ENCODE measurements around the gene SKI.

Gene SKI

DNA sequence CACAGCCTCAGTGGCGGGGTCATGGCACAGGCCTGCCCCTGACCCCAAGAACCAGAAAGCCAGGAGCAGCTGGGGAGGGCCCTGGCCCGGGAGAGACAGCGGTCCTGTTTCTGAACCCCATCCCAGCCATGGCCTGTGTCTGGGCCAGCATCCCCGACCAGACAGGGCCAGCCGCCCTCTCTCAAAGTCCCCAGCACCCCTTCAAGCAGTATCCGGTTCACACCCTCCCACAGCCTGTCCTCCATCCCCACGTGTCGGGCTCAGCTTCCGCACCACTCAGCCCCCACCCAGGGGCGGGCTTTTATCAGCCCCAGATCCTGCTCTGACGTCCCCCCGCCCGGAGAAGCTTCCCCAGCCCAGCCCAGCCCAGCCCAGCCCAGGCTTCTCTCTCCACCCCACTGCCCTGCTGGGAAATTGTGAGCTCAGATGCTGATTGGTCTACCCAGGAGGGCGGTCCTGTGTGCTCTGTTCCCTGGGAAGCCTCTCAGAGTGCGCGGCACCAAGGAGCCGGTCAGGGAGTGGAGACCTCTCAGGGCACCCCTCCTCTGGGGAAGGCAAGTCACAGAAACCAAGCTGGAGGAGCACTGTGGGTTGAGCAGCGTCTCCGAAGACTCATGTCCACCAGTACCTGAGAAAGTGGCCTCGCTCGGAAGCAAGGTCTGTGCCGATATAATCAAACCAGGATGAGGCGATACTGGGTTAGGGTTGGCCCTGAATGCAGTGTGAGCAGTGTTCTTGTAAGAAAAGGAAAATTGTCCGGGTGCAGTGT, 28.9 kb upstream of the SKI start:
- peak overlapping the region; percentile 54 for H3K4me2 ChIP-seq (ENCODE audit: insufficient read depth, low read length, poor library complexity, severe bottlenecking)
- peak overlapping the region; percentile 98 for H3K23ac ChIP-seq (ENCODE audit: low read depth, low read length, poor library complexity)
- no peaks in the 10 kb centered on the region for H3K9me3 ChIP-seq (replicated peaks in 1 of 2; ENCODE audit: control insufficient read depth in 2 of 2, insufficient read depth in 1 of 2, low read depth in 1 of 2, low read length in 2 of 2)
- H4K91ac ChIP-seq (ENCODE audit: low read depth, low read length, poor library complexity) = peak overlapping the region; percentile 72
- peak overlapping the region; percentile 96 for H4K8ac ChIP-seq (ENCODE audit: low read depth, low read length)
- H3K36me3 ChIP-seq (replicated peaks in 1 of 2; ENCODE audit: control insufficient read depth in 2 of 2, insufficient read depth in 2 of 2, low read length in 2 of 2) = no peaks in the 10 kb centered on the region
- peaks cover 4% of the 10 kb centered on the region for H3K79me1 ChIP-seq (ENCODE audit: low read depth, low read length)
- peak overlapping the region; percentile 86 for H2AFZ ChIP-seq (ENCODE audit: low read length)
- H2BK15ac ChIP-seq (ENCODE audit: low read length) = peak overlapping the region; percentile 100
- no peak overlapping the region for H2BK120ac ChIP-seq (ENCODE audit: low read depth, low read length)
- WGBS, 2 donors (ENCODE audit: extremely low coverage in 2 of 2, insufficient read length in 2 of 2, insufficient replicate concordance in 1 of 2) = no CpG with 5 or more reads among the region's 24 CpGs
- peak overlapping the region; percentile 17 for H3K14ac ChIP-seq (ENCODE audit: low read length)
- H3K9ac ChIP-seq (ENCODE audit: low read depth, low read length, poor library complexity) = peak overlapping the region; percentile 86
- peak overlapping the region; percentile 97 for H3K18ac ChIP-seq (ENCODE audit: low read length)
- H3K27me3 ChIP-seq (ENCODE audit: control insufficient read depth in 3 of 3, insufficient read depth in 3 of 3, low read depth in 1 of 3, low read length in 3 of 3) = peaks cover 0 to 3% (median 0%) of the 10 kb centered on the region in 3 experiments
- peak overlapping the region; percentile 100 for H2AK5ac ChIP-seq (ENCODE audit: low read depth, low read length)
- peak; percentile 62 for DNase-seq (ENCODE audit: low spot score)
- peak overlapping the region in 1 of 2 donors; percentile 68 for H3K4me3 ChIP-seq (ENCODE audit: low read length in 2 of 2)
- peaks cover 15 to 33% of the 10 kb centered on the region in 2 donors for H3K4me1 ChIP-seq (ENCODE audit: control insufficient read depth in 2 of 2, insufficient read depth in 1 of 2, low read depth in 1 of 2, low read length in 2 of 2)
- H2BK12ac ChIP-seq (ENCODE audit: low read length) = peak overlapping the region; percentile 84
- H3K4ac ChIP-seq (ENCODE audit: low read length) = peak overlapping the region; percentile 95
- H3K27ac ChIP-seq (replicated peaks; ENCODE audit: low read length) = peak overlapping the region; percentile 46
- peak overlapping the region; percentile 94 for H2BK5ac ChIP-seq (ENCODE audit: low read length)

DNA sequence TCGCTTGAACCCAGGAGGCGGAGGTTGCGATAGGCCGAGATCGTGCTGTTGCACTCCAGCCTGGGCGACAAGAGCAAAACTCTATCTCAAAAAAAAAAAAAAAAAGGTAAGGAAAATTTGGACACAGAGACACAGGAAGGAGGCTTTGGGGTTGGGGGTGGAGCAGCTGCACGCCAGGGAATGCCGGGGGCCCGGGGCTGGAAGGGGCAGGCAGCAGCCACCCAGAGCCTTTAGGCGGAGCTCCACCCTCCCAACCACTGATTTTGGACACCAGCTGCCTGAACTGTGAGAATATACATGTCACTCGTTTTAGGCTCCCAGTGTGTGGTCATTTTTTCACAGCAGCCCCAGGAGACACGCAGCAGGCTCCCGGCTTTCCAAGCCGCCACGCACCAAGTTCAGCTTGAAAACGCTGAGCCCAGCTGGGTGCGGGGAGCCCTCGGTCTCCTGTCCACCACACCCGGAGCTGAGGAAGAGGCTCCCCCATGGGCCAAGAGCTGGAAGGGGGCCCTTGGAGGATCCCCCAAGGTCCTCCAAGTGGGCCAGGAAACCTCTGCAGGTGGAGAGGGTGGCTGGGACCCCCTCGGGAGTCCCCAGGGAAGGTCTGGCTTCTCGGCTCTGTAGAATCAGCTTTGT, 27.7 kb upstream of the SKI start:
- Histone ChIP-seq H3K9me3 (replicated peaks in 1 of 2; ENCODE audit: control insufficient read depth in 2 of 2, insufficient read depth in 1 of 2, low read depth in 1 of 2, low read length in 2 of 2) (no peaks in the 10 kb centered on the region), H2BK120ac (ENCODE audit: low read depth, low read length) (no peak overlapping the region), H3K36me3 (replicated peaks in 1 of 2; ENCODE audit: control insufficient read depth in 2 of 2, insufficient read depth in 2 of 2, low read length in 2 of 2) (no peaks in the 10 kb centered on the region), H2BK15ac (ENCODE audit: low read length) (peak overlapping the region; percentile 38), H3K4me3 (ENCODE audit: low read length in 2 of 2) (no peak overlapping the region), H2BK5ac (ENCODE audit: low read length) (peak overlapping the region; percentile 22), H3K27ac (replicated peaks; ENCODE audit: low read length) (no peak overlapping the region), H3K4me2 (ENCODE audit: insufficient read depth, low read length, poor library complexity, severe bottlenecking) (peak overlapping the region; percentile 11), H3K18ac (ENCODE audit: low read length) (peak overlapping the region; percentile 35), H2BK12ac (ENCODE audit: low read length) (no peak overlapping the region), H2AFZ (ENCODE audit: low read length) (no peak overlapping the region), H3K79me1 (ENCODE audit: low read depth, low read length) (peaks cover 4% of the 10 kb centered on the region), H3K14ac (ENCODE audit: low read length) (no peak overlapping the region), H4K8ac (ENCODE audit: low read depth, low read length) (no peak overlapping the region), H3K9ac (ENCODE audit: low read depth, low read length, poor library complexity) (no peak overlapping the region), H3K27me3 (ENCODE audit: control insufficient read depth in 3 of 3, insufficient read depth in 3 of 3, low read depth in 1 of 3, low read length in 3 of 3) (peaks cover 0 to 3% (median 2%) of the 10 kb centered on the region in 3 experiments), H4K91ac (ENCODE audit: low read depth, low read length, poor library complexity) (no peak overlapping the region), H3K4me1 (ENCODE audit: control insufficient read depth in 2 of 2, insufficient read depth in 1 of 2, low read depth in 1 of 2, low read length in 2 of 2) (peaks cover 15 to 34% of the 10 kb centered on the region in 2 donors), H2AK5ac (ENCODE audit: low read depth, low read length) (peak overlapping the region; percentile 96), H3K23ac (ENCODE audit: low read depth, low read length, poor library complexity) (peak overlapping the region; percentile 85), H3K4ac (ENCODE audit: low read length) (no peak overlapping the region)
- no peak for DNase-seq (ENCODE audit: low spot score)
- WGBS, 2 donors (ENCODE audit: extremely low coverage in 2 of 2, insufficient read length in 2 of 2, insufficient replicate concordance in 1 of 2) = no CpG with 5 or more reads among the region's 21 CpGs

DNA sequence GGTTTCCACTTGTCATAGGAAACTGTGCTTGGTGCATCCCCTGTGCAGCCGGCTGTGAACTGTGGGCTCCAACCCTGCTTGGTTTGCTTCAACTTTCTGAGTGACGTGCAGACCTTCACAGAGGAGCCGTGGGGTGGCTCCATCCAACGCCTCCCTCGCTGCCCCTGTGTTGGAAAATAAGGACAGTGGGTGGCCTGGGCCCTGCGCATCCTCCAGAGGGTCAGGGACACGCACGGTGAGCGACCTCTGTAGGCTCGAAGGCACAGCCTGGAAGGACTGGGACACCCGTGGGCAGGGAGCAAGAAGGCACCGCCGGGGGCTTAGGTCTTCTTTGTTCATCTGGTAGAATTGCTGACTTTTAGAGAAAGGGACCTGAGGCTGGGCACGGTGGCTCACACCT, 27.1 kb upstream of the SKI start:
- Histone ChIP-seq H3K4me1 (ENCODE audit: control insufficient read depth in 2 of 2, insufficient read depth in 1 of 2, low read depth in 1 of 2, low read length in 2 of 2) (peaks cover 21 to 31% of the 10 kb centered on the region in 2 donors), H2BK12ac (ENCODE audit: low read length) (peak overlapping the region; percentile 63)
- WGBS, 2 donors (ENCODE audit: extremely low coverage in 2 of 2, insufficient read length in 2 of 2, insufficient replicate concordance in 1 of 2) = no CpG with 5 or more reads among the region's 14 CpGs

DNA sequence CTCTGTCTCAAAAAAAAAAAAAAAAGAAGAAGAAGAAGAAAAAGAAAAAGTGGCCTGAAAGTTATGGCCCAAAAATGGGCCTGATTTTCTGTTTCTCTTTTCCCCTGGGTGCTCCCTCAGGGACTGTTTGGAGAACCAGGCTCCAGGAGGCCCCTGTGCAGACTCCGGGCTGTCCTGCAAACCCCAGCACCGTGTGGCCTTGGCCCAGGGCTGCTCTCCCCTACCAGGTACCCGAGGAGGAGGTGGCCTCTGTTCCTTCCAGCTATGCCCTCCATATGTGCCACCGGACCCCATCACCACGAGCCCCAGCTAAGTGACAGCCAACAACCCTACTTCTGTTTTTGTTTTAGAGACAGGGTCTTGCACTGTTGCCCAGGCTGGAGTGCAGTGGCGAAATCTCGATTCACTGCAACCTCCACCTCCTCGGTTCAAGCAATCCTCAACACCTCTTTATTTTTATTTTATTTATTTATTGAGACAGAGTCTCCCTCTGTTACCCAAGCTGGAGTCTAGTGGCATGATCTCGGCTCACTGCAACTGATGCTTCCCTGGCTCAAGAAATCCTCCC, 26.0 kb upstream of the SKI start:
- Histone ChIP-seq H3K23ac (ENCODE audit: low read depth, low read length, poor library complexity) (no peak overlapping the region), H3K27me3 (ENCODE audit: control insufficient read depth in 3 of 3, insufficient read depth in 3 of 3, low read depth in 1 of 3, low read length in 3 of 3) (peaks cover 0 to 10% (median 3%) of the 10 kb centered on the region in 3 experiments), H3K18ac (ENCODE audit: low read length) (no peak overlapping the region), H3K4ac (ENCODE audit: low read length) (no peak overlapping the region), H3K27ac (replicated peaks; ENCODE audit: low read length) (no peak overlapping the region), H2AFZ (ENCODE audit: low read length) (no peak overlapping the region), H3K4me1 (ENCODE audit: control insufficient read depth in 2 of 2, insufficient read depth in 1 of 2, low read depth in 1 of 2, low read length in 2 of 2) (peaks cover 25 to 35% of the 10 kb centered on the region in 2 donors), H3K4me3 (ENCODE audit: low read length in 2 of 2) (no peak overlapping the region), H4K91ac (ENCODE audit: low read depth, low read length, poor library complexity) (no peak overlapping the region), H3K9me3 (replicated peaks in 1 of 2; ENCODE audit: control insufficient read depth in 2 of 2, insufficient read depth in 1 of 2, low read depth in 1 of 2, low read length in 2 of 2) (no peaks in the 10 kb centered on the region), H2BK15ac (ENCODE audit: low read length) (peak overlapping the region; percentile 38), H3K4me2 (ENCODE audit: insufficient read depth, low read length, poor library complexity, severe bottlenecking) (no peak overlapping the region), H3K9ac (ENCODE audit: low read depth, low read length, poor library complexity) (no peak overlapping the region), H2BK5ac (ENCODE audit: low read length) (no peak overlapping the region), H3K14ac (ENCODE audit: low read length) (no peak overlapping the region), H4K8ac (ENCODE audit: low read depth, low read length) (no peak overlapping the region), H2BK120ac (ENCODE audit: low read depth, low read length) (no peak overlapping the region), H2BK12ac (ENCODE audit: low read length) (no peak overlapping the region), H2AK5ac (ENCODE audit: low read depth, low read length) (no peak overlapping the region), H3K36me3 (replicated peaks in 1 of 2; ENCODE audit: control insufficient read depth in 2 of 2, insufficient read depth in 2 of 2, low read length in 2 of 2) (no peaks in the 10 kb centered on the region), H3K79me1 (ENCODE audit: low read depth, low read length) (peaks cover 4% of the 10 kb centered on the region)
- no CpG with 5 or more reads among the region's 9 CpGs for WGBS, 2 donors (ENCODE audit: extremely low coverage in 2 of 2, insufficient read length in 2 of 2, insufficient replicate concordance in 1 of 2)
- DNase-seq (ENCODE audit: low spot score) = no peak

More for the DNA sequence above, 27.1 kb upstream of the SKI start:
- Histone ChIP-seq H3K9ac (ENCODE audit: low read depth, low read length, poor library complexity) (no peak overlapping the region), H3K27me3 (ENCODE audit: control insufficient read depth in 3 of 3, insufficient read depth in 3 of 3, low read depth in 1 of 3, low read length in 3 of 3) (peaks cover 0 to 8% (median 3%) of the 10 kb centered on the region in 3 experiments), H2AK5ac (ENCODE audit: low read depth, low read length) (peak overlapping the region; percentile 96), H4K91ac (ENCODE audit: low read depth, low read length, poor library complexity) (no peak overlapping the region), H2BK120ac (ENCODE audit: low read depth, low read length) (peak overlapping the region; percentile 67), H2AFZ (ENCODE audit: low read length) (no peak overlapping the region), H2BK5ac (ENCODE audit: low read length) (peak overlapping the region; percentile 22), H3K36me3 (replicated peaks in 1 of 2; ENCODE audit: control insufficient read depth in 2 of 2, insufficient read depth in 2 of 2, low read length in 2 of 2) (no peaks in the 10 kb centered on the region), H3K27ac (replicated peaks; ENCODE audit: low read length) (no peak overlapping the region), H2BK15ac (ENCODE audit: low read length) (peak overlapping the region; percentile 38), H3K79me1 (ENCODE audit: low read depth, low read length) (peaks cover 4% of the 10 kb centered on the region), H3K4ac (ENCODE audit: low read length) (no peak overlapping the region), H3K18ac (ENCODE audit: low read length) (peak overlapping the region; percentile 35), H3K4me2 (ENCODE audit: insufficient read depth, low read length, poor library complexity, severe bottlenecking) (no peak overlapping the region), H3K9me3 (replicated peaks in 1 of 2; ENCODE audit: control insufficient read depth in 2 of 2, insufficient read depth in 1 of 2, low read depth in 1 of 2, low read length in 2 of 2) (no peaks in the 10 kb centered on the region), H3K4me3 (ENCODE audit: low read length in 2 of 2) (no peak overlapping the region), H4K8ac (ENCODE audit: low read depth, low read length) (no peak overlapping the region), H3K14ac (ENCODE audit: low read length) (no peak overlapping the region), H3K23ac (ENCODE audit: low read depth, low read length, poor library complexity) (peak overlapping the region; percentile 85)
- no peak for DNase-seq (ENCODE audit: low spot score)

All from neuronal stem cell (in vitro differentiated cells).